Superior temporal gyrus (tissue), 1 donor: ENCODE data around the gene CTIF.
"Not testable (repeated sequence)": the region's sequence is repeated elsewhere in the genome, so short reads cannot be mapped to it uniquely, and the experiment has no call there.

ENCODE experiments used
- DNase-seq: peaks from one replicate; pipeline ENCODE4 v3.0.0-alpha.2; 2016; ENCODE audit errors: extremely low spot score

The CTIF gene

DNA sequence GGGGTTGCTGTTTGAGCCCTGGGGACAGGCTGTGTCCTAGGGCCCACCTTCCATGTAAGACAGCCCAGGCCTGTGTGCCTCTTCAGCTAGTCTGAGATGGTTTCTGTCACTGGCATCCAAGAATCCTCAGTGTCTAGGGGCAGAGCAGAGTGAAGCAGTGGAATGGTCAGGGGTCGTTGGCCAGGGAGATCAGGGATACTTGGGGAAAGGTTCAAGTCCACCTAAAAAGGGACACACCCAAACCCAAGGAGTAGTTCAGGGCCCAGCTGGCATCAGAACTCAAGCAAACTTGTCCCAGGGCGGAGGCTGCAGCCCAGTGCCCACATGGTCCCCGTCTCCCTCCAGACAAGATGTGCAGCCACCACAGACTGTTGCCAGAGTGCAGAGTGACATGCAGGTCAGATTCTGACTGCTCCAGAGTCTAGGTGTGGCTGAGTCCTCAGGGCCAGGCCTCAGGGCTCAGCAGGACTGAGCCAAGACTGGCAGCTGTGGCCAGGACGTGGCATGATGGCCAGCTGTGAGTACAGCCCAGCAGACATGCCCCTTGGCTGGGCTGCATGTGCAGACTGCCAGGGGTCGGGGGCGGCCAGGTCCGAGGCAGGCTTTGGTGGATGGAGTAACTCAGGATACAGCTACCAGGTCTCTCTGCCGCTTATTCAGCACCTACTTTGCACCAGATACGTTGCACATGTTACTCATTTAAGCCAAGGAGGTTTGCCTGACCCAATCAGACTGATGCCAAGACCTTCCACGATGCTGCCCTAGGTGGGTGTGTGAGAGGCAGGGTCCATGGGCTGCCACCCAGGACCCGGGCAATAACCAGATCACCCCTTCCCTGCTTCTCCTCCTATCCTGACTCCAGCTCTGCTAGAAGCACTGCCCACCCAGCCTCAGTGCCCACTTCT lies 265.4 kb downstream of the CTIF start:
- DNase-seq: no peak

DNA sequence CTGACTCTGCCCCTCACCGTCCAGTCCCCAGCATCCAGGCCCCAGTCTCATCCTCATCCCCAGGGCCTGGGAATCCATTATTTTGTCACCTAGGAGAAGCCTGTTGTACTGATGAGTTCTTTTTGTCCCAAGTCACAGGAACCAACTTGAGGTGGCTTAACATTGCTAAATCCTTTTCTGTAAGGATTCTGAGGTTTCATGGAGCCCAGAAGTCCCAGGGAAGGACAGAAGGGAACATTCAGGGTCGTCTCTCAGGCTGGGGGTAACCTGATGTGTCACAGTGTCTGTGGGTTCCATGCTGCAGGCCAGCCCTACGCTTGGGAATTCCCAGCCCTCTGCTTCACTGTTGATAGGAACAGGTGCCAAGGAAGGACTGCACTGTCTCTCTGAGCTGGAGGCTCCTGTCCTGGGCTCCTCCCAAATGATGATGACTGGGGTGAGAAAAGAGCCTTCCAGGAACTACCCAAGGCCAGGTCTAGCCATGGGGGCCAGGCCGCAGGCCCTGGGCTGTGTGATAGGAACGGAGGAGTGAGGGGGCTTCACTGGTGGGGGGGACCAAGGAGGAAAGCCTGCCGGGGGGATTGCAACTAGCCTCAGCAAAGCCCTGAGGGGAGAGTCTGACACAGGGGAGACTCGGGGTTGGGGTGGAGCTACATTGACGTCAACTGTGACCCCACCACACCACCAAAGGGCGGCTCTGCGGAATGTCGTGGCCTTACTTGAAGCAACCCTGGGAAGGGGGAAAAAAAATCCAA lies 266.2 kb downstream of the CTIF start:
- DNase-seq: no peak

DNA sequence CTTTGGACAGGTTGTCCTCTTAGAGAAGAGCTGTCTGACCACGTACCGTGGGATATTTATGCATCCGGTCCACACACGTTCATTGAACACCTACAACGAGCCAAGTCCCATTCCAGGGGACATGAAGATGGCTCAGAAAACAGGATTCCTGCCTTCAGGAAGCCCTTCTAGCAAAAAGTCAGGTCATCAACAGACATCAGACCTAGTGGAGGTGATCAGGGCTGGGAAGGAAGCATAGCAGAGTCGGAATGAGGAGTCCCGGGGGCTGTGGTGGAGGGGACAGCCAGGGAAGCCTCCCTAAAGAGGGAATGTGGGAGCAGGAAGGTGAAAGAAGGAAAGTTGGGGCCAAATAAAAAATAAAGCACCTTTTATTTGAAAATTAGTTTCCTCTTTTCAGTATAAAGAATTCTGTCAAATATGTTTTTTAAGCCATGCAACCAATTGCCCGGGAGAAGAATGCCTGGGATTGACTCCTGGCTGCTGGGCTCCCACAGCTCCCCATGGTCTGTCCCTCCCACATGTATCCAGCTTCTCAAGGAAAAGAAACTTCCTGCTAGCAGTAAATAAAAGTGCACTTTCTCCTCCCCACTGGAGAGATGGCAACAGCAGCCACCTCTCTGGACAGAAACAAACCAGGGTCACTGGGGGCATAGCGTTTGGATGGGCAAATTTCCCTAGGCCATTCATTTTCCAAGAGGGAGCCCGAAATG lies 267.1 kb downstream of the CTIF start:
- no peak for DNase-seq

GRCh38 chr18:48806551-48807261 lies 267.9 kb downstream of the CTIF start:
- no peak for DNase-seq

DNA sequence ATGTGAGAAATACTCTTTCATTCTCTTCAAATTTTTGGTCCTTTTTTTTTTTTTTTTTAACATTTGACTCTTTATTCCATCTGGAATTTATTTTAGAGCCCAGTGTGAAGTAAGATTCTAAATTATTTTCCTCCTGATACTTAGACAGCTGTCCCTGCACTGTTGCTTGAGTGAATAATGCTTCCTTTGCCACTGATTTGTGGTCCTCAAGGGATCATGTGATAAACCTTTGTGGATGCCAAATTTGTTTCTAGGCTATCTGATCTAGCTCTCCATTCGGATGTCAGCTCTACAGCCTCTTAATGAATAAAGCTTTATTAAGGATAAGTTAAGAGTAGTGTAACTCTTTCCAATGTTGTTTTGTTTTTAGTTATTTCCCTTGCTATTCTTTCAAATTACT lies 269.6 kb downstream of the CTIF start:
- no peak for DNase-seq

- DNase-seq: no peak
These were observed 270.5 kb downstream of the CTIF start for GRCh38 chr18:48809365-48809764.

GRCh38 chr18:48810805-48811204 lies 272.0 kb downstream of the CTIF start:
- DNase-seq: no peak

GRCh38 chr18:48811401-48811800 lies 272.6 kb downstream of the CTIF start:
- no peak for DNase-seq

DNA sequence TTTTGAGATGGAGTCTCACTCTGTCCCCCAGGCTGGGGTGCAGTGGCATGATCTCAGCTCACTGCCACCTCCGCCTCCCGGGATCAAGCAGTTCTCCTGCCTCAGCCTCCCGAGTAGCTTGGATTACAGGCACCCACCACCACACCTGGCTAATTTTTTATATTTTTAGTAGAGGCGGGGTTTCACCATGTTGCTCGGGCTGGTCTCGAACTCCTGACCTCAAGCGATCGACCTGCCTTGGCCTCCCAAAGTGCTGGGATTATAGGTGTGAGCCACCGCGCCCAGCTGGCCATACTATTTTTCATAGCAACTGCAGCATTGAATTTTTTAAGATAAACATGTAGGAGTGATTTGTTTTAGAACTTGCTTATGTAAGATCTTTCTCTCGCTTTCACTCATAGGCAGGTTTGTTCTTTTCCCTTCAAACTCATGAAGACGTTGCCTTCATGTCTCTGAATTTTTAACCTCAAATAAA lies 273.2 kb downstream of the CTIF start:
- not testable (repeated sequence) for DNase-seq

GRCh38 chr18:48813321-48813720 lies 274.5 kb downstream of the CTIF start:
- DNase-seq: no peak

DNA sequence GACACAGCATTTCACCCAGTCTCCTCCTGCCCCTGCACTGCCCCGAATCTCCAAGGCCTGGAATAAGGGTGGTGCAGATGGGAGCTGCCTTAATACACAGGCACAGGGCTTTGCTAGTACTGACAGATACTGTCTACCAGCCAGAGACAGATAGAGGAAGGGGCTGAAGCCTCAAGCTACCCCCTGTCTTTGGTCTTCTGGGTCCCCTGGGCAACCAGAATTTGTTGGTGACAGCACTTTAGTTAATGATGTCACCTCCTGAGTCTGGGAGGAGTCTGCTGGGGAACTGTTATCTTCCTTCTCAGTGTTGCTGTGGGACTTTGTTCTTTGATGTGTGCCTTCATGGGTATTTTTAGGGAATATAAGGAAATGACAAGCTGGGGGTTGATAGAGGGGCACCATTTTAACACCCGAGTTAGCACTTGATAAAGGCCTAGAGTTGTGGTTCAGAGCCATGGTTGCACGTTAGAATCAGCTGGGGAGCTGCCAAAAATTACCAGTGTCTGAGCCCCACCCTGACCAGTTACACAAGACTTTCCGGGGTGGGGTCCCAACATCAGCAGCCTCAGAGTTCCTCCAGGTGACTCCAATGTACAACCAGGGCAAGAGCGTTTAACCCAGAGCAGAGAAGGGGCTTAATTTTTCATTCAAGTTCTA lies 275.1 kb downstream of the CTIF start:
- DNase-seq: no peak

GRCh38 chr18:48814490-48815178 lies 275.8 kb downstream of the CTIF start:
- no peak for DNase-seq

GRCh38 chr18:48815179-48815515 lies 276.3 kb downstream of the CTIF start:
- DNase-seq: no peak

DNA sequence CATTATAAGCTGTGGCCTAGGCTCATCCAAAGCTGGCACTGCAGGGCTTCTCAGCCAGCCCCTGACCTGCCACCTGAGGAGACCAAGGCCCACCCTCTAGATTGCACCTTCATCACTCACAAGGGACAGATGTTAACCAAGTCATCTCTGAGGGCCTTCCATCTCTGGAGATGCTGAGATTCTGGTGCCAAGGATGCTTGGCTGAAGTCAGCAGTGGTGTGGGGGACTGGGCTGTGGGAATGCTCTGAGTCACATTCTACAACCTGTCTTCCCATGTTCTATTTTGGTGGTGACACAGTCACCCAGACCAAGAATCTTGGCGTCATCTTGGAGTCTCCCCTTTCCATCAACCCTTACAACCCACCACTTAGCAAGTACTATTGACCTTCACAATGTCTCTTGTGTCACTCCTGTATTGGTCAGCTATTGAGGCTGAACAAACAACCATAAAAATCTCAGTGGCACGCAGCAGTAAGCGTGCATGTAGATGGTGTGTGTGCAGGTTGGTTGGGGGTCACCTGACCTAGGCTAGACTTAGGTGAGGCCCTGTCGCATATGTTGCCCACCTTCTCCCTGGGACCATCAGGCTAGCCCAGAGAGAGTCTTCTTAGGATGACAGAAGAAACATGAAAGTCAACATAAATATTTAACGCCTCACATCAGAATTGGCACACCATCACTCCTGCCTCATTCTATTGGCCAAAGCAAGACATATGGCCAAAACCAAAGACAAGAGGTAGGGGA lies 276.9 kb downstream of the CTIF start:
- DNase-seq: no peak

- DNase-seq: no peak
These were observed 277.7 kb downstream of the CTIF start for GRCh38 chr18:48816554-48816953.

DNA sequence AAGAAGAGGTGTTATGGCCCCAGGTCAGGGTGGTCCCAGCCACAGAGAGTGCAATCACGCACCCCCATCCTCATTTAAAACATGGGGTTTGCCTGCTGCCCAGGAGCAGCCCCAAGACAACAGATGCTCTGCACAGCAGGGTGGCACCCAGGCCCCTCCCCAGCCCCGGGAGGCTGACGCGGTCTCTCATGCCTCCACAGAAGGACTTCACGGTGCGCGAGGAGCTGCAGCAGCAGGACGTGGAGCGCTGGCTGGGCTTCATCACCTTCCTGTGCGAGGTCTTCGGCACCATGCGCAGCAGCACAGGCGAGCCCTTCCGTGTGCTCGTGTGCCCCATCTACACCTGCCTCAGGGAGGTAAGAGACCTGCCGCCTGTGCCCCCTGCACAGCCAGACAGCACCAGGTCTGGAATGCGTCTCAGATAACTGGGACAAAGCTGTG lies 278.2 kb downstream of the CTIF start:
- DNase-seq: no peak

- DNase-seq: no peak
These were observed 279.8 kb downstream of the CTIF start for GRCh38 chr18:48818329-48819254.

DNA sequence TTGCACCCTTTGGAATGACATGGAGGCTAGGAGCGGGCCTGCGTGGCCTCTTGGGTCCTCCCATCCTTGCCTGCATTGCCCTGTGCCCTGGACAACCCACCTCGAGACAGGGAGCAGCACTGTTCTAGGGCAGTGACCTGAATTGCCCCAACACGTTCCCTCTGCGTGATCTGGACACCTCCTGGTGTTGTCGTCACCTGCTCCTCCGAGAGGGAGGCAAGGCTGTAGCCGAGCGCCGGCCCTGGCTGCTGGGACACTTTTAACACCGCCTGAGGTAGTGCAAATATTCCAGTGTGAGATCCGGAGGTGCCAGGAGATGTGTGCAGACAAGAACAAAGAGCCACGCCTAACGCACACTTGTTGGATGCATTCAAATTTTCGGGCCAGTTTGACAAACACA lies 280.4 kb downstream of the CTIF start:
- no peak for DNase-seq
